H1 (cell line): Measurements from ENCODE around the gene FCMR. TPM values are rescaled to one million over a fixed set of nuclear protein-coding genes. Genes with fewer than 3 reads are reported as not detected.

ENCODE experiments used
- EGR1 ChIP-seq: IDR thresholded peaks from 2 replicates; pipeline ENCODE4 v1.6.1; 2011; ENCODE audit warnings: low read depth, low read length, borderline replicate concordance
- EP300 ChIP-seq, 2 experiments: IDR thresholded peaks; 1 replicate in 1 of 2; 2 replicates in 1 of 2; pipeline ENCODE4 v1.6.1; 2011 to 2012; ENCODE audit warnings: low read depth in 2 of 2, low read length in 2 of 2, mild to moderate bottlenecking in 2 of 2, borderline replicate concordance in 1 of 2, inconsistent platforms in 1 of 2, moderate library complexity in 1 of 2
- FOSL1 ChIP-seq: IDR thresholded peaks from 2 replicates; pipeline ENCODE4 v1.6.1; 2011; ENCODE audit warnings: mild to moderate bottlenecking, low read depth, low read length, moderate library complexity; ENCODE audit not compliant: insufficient read depth
- KDM1A ChIP-seq: fragments of 200-600, 300-600 bp; sonication (generic); IDR thresholded peaks from 2 replicates; pipeline ENCODE4 v1.7.1; 2016; ENCODE audit warnings: mild to moderate bottlenecking, low read length, borderline replicate concordance
- KDM4A ChIP-seq: IDR thresholded peaks from one replicate; pipeline ENCODE4 v1.7.1; 2012; ENCODE audit warnings: low read depth, mild to moderate bottlenecking, moderate library complexity, low read length, inconsistent platforms; ENCODE audit not compliant: severe bottlenecking
- SIRT6 ChIP-seq: IDR thresholded peaks from one replicate; pipeline ENCODE4 v1.7.1; 2012; ENCODE audit warnings: low read length, inconsistent platforms
- TAF7 ChIP-seq: optimal IDR thresholded peaks from 2 replicates; pipeline ENCODE3; 2011; ENCODE audit warnings: low read depth, mild to moderate bottlenecking, inconsistent platforms, low read length, moderate library complexity, borderline replicate concordance
- YY1 ChIP-seq: IDR thresholded peaks from 2 replicates; pipeline ENCODE4 v1.6.1; 2011; ENCODE audit warnings: low read depth, mild to moderate bottlenecking, low read length
- polyA plus RNA-seq, 7 experiments: library from polyadenylated mRNA; depleted of rRNA in 3 of 7; stranded (reverse) in 5 of 7; unstranded in 2 of 7; fragments of >200 nt in 5 of 7; fragments of 200-250 nt in 2 of 7; gene quantifications; 1 replicate in 5 of 7; 2 replicates in 1 of 7; 4 replicates in 1 of 7; pipeline versions ENCODE4 v1.2.1 to v1.2.3, GENCODE V29; 2011 to 2013; ENCODE audit warnings: missing spikeins in 2 of 7, mixed read lengths in 2 of 7
- total RNA-seq: library from RNA; stranded (reverse); fragmentation: NEBNext Ultra II Directional; extraction: Animal tissue kit (Norgen Biotek cat#: 25700); gene quantifications from 2 replicates; pipeline ENCODE4 v1.2.1, GENCODE V29; 2021

FCMR gene
- total and polyA plus RNA-seq, 2 of the 8 experiments (the other 6 are each of a cell fraction or from before 2014, with no cell fraction given) = 0.53 TPM; not detected in 1

GRCh38 chr1:206953626-206954025, 31.9 kb upstream of the FCMR start (continued):
- no peak for TF ChIP-seq SIRT6
- TF ChIP-seq KDM4A = no peak
- no peak for TF ChIP-seq EP300 (IDR thresholded peaks at IDR 0.05; ENCODE audit: borderline replicate concordance in 1 of 2, low read depth in 2 of 2, low read length in 2 of 2)
- no peak for TF ChIP-seq KDM1A
- TF ChIP-seq YY1 = no peak
- TF ChIP-seq EGR1 = no peak
- TF ChIP-seq TAF7 = no peak
- TF ChIP-seq FOSL1 = no peak
